ENCODE results near the gene ALDH1L1. TPM values are rescaled to one million over a fixed set of nuclear protein-coding genes. Genes with fewer than 3 reads are reported as not detected.

Gene ALDH1L1
- total RNA-seq, 1 donor: 0.18 TPM

GRCh38 chr3:126107203-126107939 lies 73.0 kb downstream of the ALDH1L1 start:
- no peak overlapping the region for H3K4me3 ChIP-seq (ENCODE audit: low read depth, low read length)
- TF ChIP-seq CTCF (IDR thresholded peaks at IDR 0.05; ENCODE audit: insufficient read depth, low read length): no peak
- no peak for DNase-seq (ENCODE audit: low read depth)

GRCh38 chr3:126106336-126107202 lies 73.8 kb downstream of the ALDH1L1 start:
- TF ChIP-seq CTCF (IDR thresholded peaks at IDR 0.05; ENCODE audit: insufficient read depth, low read length): no peak
- no peak overlapping the region for H3K4me3 ChIP-seq (ENCODE audit: low read depth, low read length)
- DNase-seq (ENCODE audit: low read depth): no peak

- TF ChIP-seq CTCF (IDR thresholded peaks at IDR 0.05; ENCODE audit: insufficient read depth, low read length): no peak
- DNase-seq (ENCODE audit: low read depth): no peak
- no peak overlapping the region for H3K4me3 ChIP-seq (ENCODE audit: low read depth, low read length)
Observed at GRCh38 chr3:126105691-126106187, 74.6 kb downstream of the ALDH1L1 start.

- TF ChIP-seq CTCF (IDR thresholded peaks at IDR 0.05; ENCODE audit: insufficient read depth, low read length): no peak
- no peak for DNase-seq (ENCODE audit: low read depth)
- no peak overlapping the region for H3K4me3 ChIP-seq (ENCODE audit: low read depth, low read length)
Observed at GRCh38 chr3:126104742-126105605, 75.4 kb downstream of the ALDH1L1 start.

- no peak for DNase-seq (ENCODE audit: low read depth)
- H3K4me3 ChIP-seq (ENCODE audit: low read depth, low read length): no peak overlapping the region
- TF ChIP-seq CTCF (IDR thresholded peaks at IDR 0.05; ENCODE audit: insufficient read depth, low read length): no peak
Observed at GRCh38 chr3:126104028-126104635, 76.3 kb downstream of the ALDH1L1 start.

Data from fibroblast of the aortic adventitia (primary cell).